GM18511 (cell line): ENCODE results near the gene MCTP1.

Experiments used
- ATAC-seq: cut with Tn5 transposase; IDR thresholded peaks from one replicate; pipeline ENCODE4 v1.9.1; 2021; ENCODE audit warnings: mild to moderate bottlenecking, moderate library complexity; ENCODE audit not compliant: unreplicated experiment

MCTP1 gene

DNA sequence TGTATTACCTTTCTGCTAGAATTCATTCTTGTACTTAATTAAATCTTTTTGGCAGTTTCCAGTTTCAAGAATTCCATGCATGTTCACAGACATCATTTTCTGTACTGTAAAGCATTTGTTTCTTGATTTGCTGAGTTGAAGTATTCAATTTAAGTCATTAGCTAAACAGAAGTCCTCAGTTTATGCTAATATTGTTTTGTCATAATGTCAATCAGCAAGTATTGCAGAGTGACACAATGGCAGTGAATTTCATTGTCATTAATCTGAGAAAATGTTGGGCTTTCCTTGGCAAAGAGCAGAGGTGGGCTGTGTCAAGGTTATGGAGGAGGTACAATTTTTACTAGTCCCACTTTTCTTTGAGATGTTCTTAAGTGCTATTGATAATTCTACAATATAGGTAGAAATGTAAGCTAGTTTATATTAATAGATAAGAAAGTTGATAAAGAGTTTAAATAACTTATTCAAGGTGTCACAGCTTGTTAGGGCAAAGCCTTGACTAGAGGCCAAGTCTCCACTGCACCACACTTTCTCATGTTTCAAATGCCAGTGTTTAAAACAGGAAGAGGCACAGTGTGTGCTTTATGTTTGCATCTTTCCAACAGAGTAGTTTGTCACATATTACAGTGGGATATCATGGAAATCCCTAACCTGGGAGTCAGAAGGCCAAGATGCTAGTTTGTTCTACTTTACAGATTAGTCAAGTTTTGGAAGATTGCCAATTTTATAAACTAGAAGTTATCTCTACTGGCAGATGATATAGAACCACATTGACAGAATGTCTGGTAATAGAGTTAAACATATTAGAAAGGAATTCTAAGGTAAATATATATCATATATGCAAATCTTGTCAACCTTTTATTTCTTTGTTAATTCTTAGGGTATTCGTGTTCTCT, 610.2 kb downstream of the MCTP1 start:
- ATAC-seq, result no peak

DNA sequence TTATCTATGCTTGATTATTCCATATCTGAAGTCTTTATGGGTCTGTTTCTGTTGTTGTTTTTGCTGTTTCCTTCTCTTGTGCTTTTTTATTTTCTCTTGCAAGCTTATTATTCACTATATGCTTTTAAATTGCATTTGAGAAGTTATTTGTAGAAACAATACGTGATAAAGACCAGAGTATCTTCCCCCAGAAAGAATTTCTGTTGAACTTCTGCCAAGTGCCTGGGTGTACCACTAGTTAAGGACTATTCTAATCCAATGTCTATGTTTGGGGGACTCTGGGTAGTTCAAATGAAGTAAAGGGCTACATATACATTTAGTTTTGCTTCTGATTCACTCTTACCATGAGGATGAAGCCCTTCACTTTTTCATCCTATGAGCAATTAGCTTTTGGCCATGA, 612.1 kb downstream of the MCTP1 start:
- ATAC-seq, result no peak

DNA sequence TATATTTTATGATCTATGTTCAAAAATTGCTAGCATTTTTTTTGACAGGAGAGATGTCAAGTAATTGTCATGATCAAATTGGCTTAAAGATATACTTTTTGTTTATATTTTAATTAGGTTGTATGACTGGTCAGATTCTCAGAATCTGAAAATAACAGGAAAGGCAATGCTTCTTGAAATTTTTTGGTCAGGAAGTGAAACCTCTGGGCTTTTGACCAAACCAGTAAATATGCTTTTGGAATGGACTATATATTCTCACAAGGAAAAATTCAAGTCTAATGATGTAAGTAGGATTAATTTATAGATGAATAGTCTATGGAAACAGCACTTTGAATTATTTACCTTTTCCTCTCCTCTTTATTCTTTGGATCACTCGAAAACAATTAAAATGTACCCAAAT, 614.2 kb downstream of the MCTP1 start:
- ATAC-seq, result no peak

- no peak for ATAC-seq
Observed at GRCh38 chr5:94667937-94668336, 617.0 kb downstream of the MCTP1 start.

DNA sequence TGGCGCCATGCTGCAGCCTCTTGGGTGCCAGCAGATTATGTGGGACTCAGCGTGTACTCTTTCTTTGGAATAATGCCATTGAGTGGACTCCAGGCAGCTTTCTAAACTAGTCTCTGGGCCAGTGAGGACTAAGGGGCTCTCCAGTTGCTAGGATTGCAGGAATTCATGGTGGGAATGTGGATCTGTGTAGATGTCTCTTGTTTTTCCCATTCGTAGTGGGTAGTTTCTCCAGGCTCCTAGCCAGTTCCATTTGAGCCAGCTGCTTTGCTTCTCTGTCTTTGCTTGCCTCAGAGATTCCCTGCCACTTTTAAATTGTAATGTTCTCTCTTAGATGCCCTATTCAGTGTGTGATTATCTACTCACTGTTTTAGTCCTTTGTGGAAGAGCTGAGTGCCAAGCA, 623.8 kb downstream of the MCTP1 start:
- ATAC-seq, result no peak

DNA sequence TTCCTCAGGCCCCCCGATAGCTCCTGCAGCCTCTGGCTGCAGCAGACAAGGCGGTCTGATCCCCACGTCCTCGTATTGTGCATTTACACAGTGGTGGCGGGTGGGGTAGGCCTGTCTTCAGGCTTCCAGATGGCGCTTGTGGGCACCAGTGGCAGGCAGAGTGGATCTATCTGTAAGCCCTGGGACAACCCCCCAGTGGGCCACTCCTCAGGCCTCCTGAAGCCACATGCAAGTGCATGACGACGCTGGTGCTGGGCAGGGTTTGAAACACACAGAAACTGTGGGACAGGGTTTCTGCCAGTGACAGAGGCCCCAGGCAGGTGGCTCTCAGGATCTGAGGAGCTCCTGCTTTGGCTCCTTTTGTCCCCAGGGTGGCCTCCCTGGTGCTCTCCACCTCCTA, 624.4 kb downstream of the MCTP1 start:
- no peak for ATAC-seq

- no peak for ATAC-seq
Observed at GRCh38 chr5:94658272-94658671, 626.6 kb downstream of the MCTP1 start.
